NCI-H2107 (cell line): ENCODE measurements around the gene CSH2.

Source experiments
- DNase-seq: peaks from one replicate; lab custom pipeline; 2025; lab: John Stamatoyannopoulos, UW

Gene CSH2

GRCh38 chr17:63833741-63834373 lies 39.6 kb downstream of the CSH2 start:
- no peak for DNase-seq

- no peak for DNase-seq
Observed at GRCh38 chr17:63833026-63833740, 40.3 kb downstream of the CSH2 start.

GRCh38 chr17:63832455-63832854 lies 41.0 kb downstream of the CSH2 start:
- no peak for DNase-seq

- DNase-seq: no peak
Observed at GRCh38 chr17:63832014-63832413, 41.5 kb downstream of the CSH2 start.

GRCh38 chr17:63831505-63831904 lies 42.0 kb downstream of the CSH2 start:
- DNase-seq: no peak

GRCh38 chr17:63830904-63831491 lies 42.5 kb downstream of the CSH2 start:
- no peak for DNase-seq

GRCh38 chr17:63830278-63830677 lies 43.2 kb downstream of the CSH2 start:
- no peak for DNase-seq

- DNase-seq: no peak
Observed at GRCh38 chr17:63828936-63829335, 44.5 kb downstream of the CSH2 start.

- DNase-seq: no peak
Observed at GRCh38 chr17:63827801-63828221, 45.7 kb downstream of the CSH2 start.

- peak; percentile 85 for DNase-seq
Observed at GRCh38 chr17:63827002-63827800, 46.3 kb downstream of the CSH2 start, which contains the start of the genes FTSJ3 and PSMC5. FTSJ3 (minus strand) TSS chr17:63827663; CDS start chr17:63826902, 761 bp downstream. PSMC5 (plus strand) TSS chr17:63827431; CDS start chr17:63827491, 60 bp downstream.

GRCh38 chr17:63826468-63827001 lies 46.9 kb downstream of the CSH2 start:
- DNase-seq: no peak

GRCh38 chr17:63824362-63824761 lies 49.1 kb downstream of the CSH2 start:
- no peak for DNase-seq

- no peak for DNase-seq
Observed at GRCh38 chr17:63823659-63824331, 49.7 kb downstream of the CSH2 start.

GRCh38 chr17:63822537-63822936 lies 50.9 kb downstream of the CSH2 start:
- no peak for DNase-seq
